Thoracic aorta (tissue), 2 donors: ENCODE results near the gene TMEM253. TPM values are rescaled to one million over a fixed set of nuclear protein-coding genes. Genes with fewer than 3 reads are reported as not detected.
A peak's percentile ranks its signal among the peaks of the same experiment; 100 is the strongest.

Experiments
- ATAC-seq: fragments of 150-250 bp; one replicate; pipeline ENCODE4 v1.8.0; 2017; ENCODE audit warnings: low read depth; ENCODE audit not compliant: insufficient number of reproducible peaks, low FRiP score
- DNase-seq: peaks from one replicate; pipeline ENCODE4 v3.0.0-alpha.2; 2020; ENCODE audit warnings: low spot score
- H3K27ac ChIP-seq, 2 donors: fragments of 200-600 bp; sonication (generic); 1 replicate in 1 of 2; 2 replicates in 1 of 2; pipeline ENCODE4 v1.5.1; 2016; ENCODE audit warnings: mild to moderate bottlenecking in 2 of 2, moderate library complexity in 2 of 2
- H3K27me3 ChIP-seq: fragments of 200-600 bp; sonication (generic); replicated peaks from 2 replicates; pipeline ENCODE4 v1.6.0; 2016; ENCODE audit warnings: mild to moderate bottlenecking; ENCODE audit not compliant: insufficient read depth
- H3K36me3 ChIP-seq: fragments of 200-600 bp; sonication (generic); one replicate; pipeline ENCODE4 v1.5.1; 2016
- H3K4me1 ChIP-seq, 2 donors: fragments of 200-600 bp; sonication (generic); 1 replicate in 1 of 2; 2 replicates in 1 of 2; pipeline versions ENCODE4 v1.5.1 to v1.6.0; 2016; ENCODE audit warnings: low read depth in 2 of 2, mild to moderate bottlenecking in 1 of 2; ENCODE audit not compliant: control insufficient read depth in 1 of 2
- H3K4me3 ChIP-seq: fragments of 200-600 bp; sonication (generic); 2 replicates; pipeline ENCODE4 v1.5.1; 2016; ENCODE audit warnings: mild to moderate bottlenecking
- H3K9me3 ChIP-seq: fragments of 200-600 bp; sonication (generic); 2 replicates; pipeline ENCODE4 v1.5.1; 2016
- CTCF ChIP-seq: fragments of 200-600 bp; sonication (generic); IDR thresholded peaks from one replicate; pipeline ENCODE4 v1.5.1; 2019; ENCODE audit warnings: antibody characterized with exemption
- total RNA-seq, 2 donors: library from RNA; depleted of rRNA; stranded (reverse); fragments of >200 nt; gene quantifications; one replicate each; pipeline versions ENCODE4 v1.1.0 to v1.2.3, GENCODE V29; 2016

TMEM253 gene
- total RNA-seq, 2 donors from 2014 or later: not detected

GRCh38 chr14:21096438-21096837, 4.4 kb upstream of the TMEM253 start:
- no peak for TF ChIP-seq CTCF
- no peak for ATAC-seq
- H3K27ac ChIP-seq: peak overlapping the region in 1 of 2 donors; percentile 72
- H3K36me3 ChIP-seq: peaks cover 6% of the 10 kb centered on the region
- no peak for DNase-seq
- peaks cover 5 to 26% of the 10 kb centered on the region in 2 donors for H3K4me1 ChIP-seq
- no peaks in the 10 kb centered on the region for H3K9me3 ChIP-seq
- no peaks in the 10 kb centered on the region for H3K27me3 ChIP-seq
- no peak overlapping the region for H3K4me3 ChIP-seq

GRCh38 chr14:21096978-21097635, 3.8 kb upstream of the TMEM253 start:
- H3K27me3 ChIP-seq: no peaks in the 10 kb centered on the region
- H3K4me1 ChIP-seq: peaks cover 5 to 25% of the 10 kb centered on the region in 2 donors
- H3K9me3 ChIP-seq: no peaks in the 10 kb centered on the region
- DNase-seq (no peak), ATAC-seq (no peak)
- TF ChIP-seq CTCF: no peak
- peaks cover under 1% of the 10 kb centered on the region for H3K36me3 ChIP-seq
- peak overlapping the region; percentile 68 for H3K4me3 ChIP-seq
- H3K27ac ChIP-seq: peak overlapping the region; percentile 72 to 75

GRCh38 chr14:21097636-21098075, 3.2 kb upstream of the TMEM253 start:
- Histone ChIP-seq H3K27me3 (no peaks in the 10 kb centered on the region), H3K36me3 (no peaks in the 10 kb centered on the region), H3K4me1 (peaks cover 5 to 23% of the 10 kb centered on the region in 2 donors), H3K27ac (peak overlapping the region; percentile 72 to 75), H3K4me3 (peak overlapping the region; percentile 68), H3K9me3 (no peaks in the 10 kb centered on the region)
- TF ChIP-seq CTCF: no peak
- no peak for DNase-seq
- no peak for ATAC-seq

- DNase-seq: no peak
- H3K27ac ChIP-seq: peak within 1 kb of the TSS; percentile 80 to 81
- H3K36me3 ChIP-seq: no peaks in the 10 kb centered on the region
- H3K9me3 ChIP-seq: no peaks in the 10 kb centered on the region
- no peaks in the 10 kb centered on the region for H3K27me3 ChIP-seq
- peaks cover 5 to 30% of the 10 kb centered on the region in 2 donors for H3K4me1 ChIP-seq
- TF ChIP-seq CTCF: no peak
- peak within 1 kb of the TSS; percentile 84 for H3K4me3 ChIP-seq
- no peak for ATAC-seq
These were observed 2.6 kb upstream of the TMEM253 start, which contains the start of gene ZNF219 for GRCh38 chr14:21098076-21098891. ZNF219 (minus strand) TSS chr14:21098655; CDS start chr14:21093591, 5,064 bp downstream.
